HG03196 (cell line): ENCODE measurements around the gene CDSN.
"Not testable (repeated sequence)": the region's sequence is repeated elsewhere in the genome, so short reads cannot be mapped to it uniquely, and the experiment has no call there.

Experiments
- ATAC-seq: cut with Tn5 transposase; IDR thresholded peaks from one replicate; pipeline ENCODE4 v1.9.1; 2021; ENCODE audit not compliant: unreplicated experiment

CDSN gene

GRCh38 chr6:31120151-31120915, at the start of gene CDSN:
CDSN (minus strand) TSS chr6:31120446; CDS start chr6:31120419, 27 bp downstream.
- no peak for ATAC-seq

GRCh38 chr6:31169123-31169857, 49.0 kb upstream of the CDSN start:
- ATAC-seq = no peak

- no peak for ATAC-seq
These were observed 48.4 kb upstream of the CDSN start for GRCh38 chr6:31168606-31169005.

GRCh38 chr6:31165986-31166385, 45.7 kb upstream of the CDSN start:
- no peak for ATAC-seq

GRCh38 chr6:31165064-31165832, 45.0 kb upstream of the CDSN start:
- peak; percentile 53 for ATAC-seq

GRCh38 chr6:31164475-31165063, 44.3 kb upstream of the CDSN start:
- not testable (repeated sequence) for ATAC-seq

GRCh38 chr6:31163922-31164321, 43.7 kb upstream of the CDSN start:
- ATAC-seq = no peak

- ATAC-seq = no peak
These were observed 42.4 kb upstream of the CDSN start for GRCh38 chr6:31162463-31163165.

- no peak for ATAC-seq
These were observed 41.2 kb upstream of the CDSN start for GRCh38 chr6:31161216-31162126.

GRCh38 chr6:31158863-31159855, 38.9 kb upstream of the CDSN start:
- peak; percentile 5 for ATAC-seq

- peak; percentile 76 for ATAC-seq
These were observed 38.1 kb upstream of the CDSN start, which contains the start of gene TCF19 for GRCh38 chr6:31158140-31158862. TCF19 (plus strand) TSS chr6:31158589; CDS start chr6:31159470, 881 bp downstream.

GRCh38 chr6:31157513-31158139, 37.4 kb upstream of the CDSN start, which contains the start of gene CCHCR1:
CCHCR1 (minus strand) TSS chr6:31157802; CDS start chr6:31157600, 202 bp downstream.
- no peak for ATAC-seq

- ATAC-seq = no peak
These were observed 36.4 kb upstream of the CDSN start for GRCh38 chr6:31156641-31157040.

GRCh38 chr6:31154436-31154835, 34.2 kb upstream of the CDSN start:
- ATAC-seq = no peak

GRCh38 chr6:31152781-31153180, 32.5 kb upstream of the CDSN start:
- ATAC-seq = no peak

GRCh38 chr6:31149827-31150447, 29.7 kb upstream of the CDSN start:
- no peak for ATAC-seq

GRCh38 chr6:31145386-31145785, 25.1 kb upstream of the CDSN start:
- no peak for ATAC-seq
